Hepatocyte (in vitro differentiated cells): ENCODE data around the gene MRM3. TPM values are rescaled to one million over a fixed set of nuclear protein-coding genes. Genes with fewer than 3 reads are reported as not detected.

Experiments used
- DNase-seq: peaks from one replicate; pipeline ENCODE4 v3.0.0-alpha.2; 2016; ENCODE audit warnings: low spot score
- H2AFZ ChIP-seq: fragments of 200-600 bp; sonication (generic); 2 replicates; pipeline ENCODE4 v1.6.0; 2016; ENCODE audit warnings: antibody characterized with exemption, mild to moderate bottlenecking
- H3K27ac ChIP-seq: fragments of 200-600 bp; sonication (generic); 2 replicates; pipeline ENCODE4 v1.5.1; 2016; ENCODE audit warnings: mild to moderate bottlenecking
- H3K27me3 ChIP-seq: fragments of 200-600 bp; sonication (generic); 2 replicates; pipeline ENCODE4 v1.6.1; 2016
- H3K36me3 ChIP-seq: fragments of 200-600 bp; sonication (generic); replicated peaks from 2 replicates; pipeline ENCODE4 v1.5.1; 2016; ENCODE audit warnings: low read depth; ENCODE audit not compliant: insufficient read depth
- H3K4me1 ChIP-seq: fragments of 200-600 bp; sonication (generic); 2 replicates; pipeline ENCODE4 v1.5.1; 2016; ENCODE audit warnings: mild to moderate bottlenecking, moderate library complexity; ENCODE audit not compliant: insufficient read depth
- H3K4me2 ChIP-seq: fragments of 200-600 bp; sonication (generic); 2 replicates; pipeline ENCODE4 v1.6.0; 2016
- H3K4me3 ChIP-seq: fragments of 200-600 bp; sonication (generic); 2 replicates; pipeline ENCODE4 v1.5.1; 2016; ENCODE audit warnings: mild to moderate bottlenecking
- H3K79me2 ChIP-seq: fragments of 200-600 bp; sonication (generic); 2 replicates; pipeline ENCODE4 v1.6.0; 2017; ENCODE audit warnings: mild to moderate bottlenecking
- H3K9me2 ChIP-seq: fragments of 200-600 bp; sonication (generic); replicated peaks from 2 replicates; pipeline ENCODE4 v1.6.0; 2017; ENCODE audit warnings: mild to moderate bottlenecking; ENCODE audit not compliant: insufficient read depth
- H3K9me3 ChIP-seq: fragments of 200-600 bp; sonication (generic); 2 replicates; pipeline ENCODE4 v1.5.1; 2016; ENCODE audit warnings: low read depth, mild to moderate bottlenecking
- H4K20me1 ChIP-seq: fragments of 200-600 bp; sonication (generic); 2 replicates; pipeline ENCODE4 v1.6.0; 2016; ENCODE audit warnings: mild to moderate bottlenecking; ENCODE audit not compliant: insufficient read depth, poor library complexity, severe bottlenecking
- CTCF ChIP-seq: fragments of 200-600 bp; sonication (generic); IDR thresholded peaks from 2 replicates; pipeline ENCODE4 v1.5.1; 2016; ENCODE audit warnings: antibody characterized with exemption, mild to moderate bottlenecking; ENCODE audit not compliant: poor library complexity
- EZH2 ChIP-seq: fragments of 200-600 bp; sonication (generic); IDR thresholded peaks from 2 replicates; pipeline ENCODE4 v1.6.1; 2016; ENCODE audit warnings: antibody characterized with exemption, mild to moderate bottlenecking, borderline replicate concordance
- EZH2phosphoT487 ChIP-seq: fragments of 200-600 bp; sonication (generic); IDR thresholded peaks from one replicate; pipeline ENCODE4 v1.6.1; 2018; ENCODE audit warnings: antibody characterized with exemption, mild to moderate bottlenecking, low read depth, moderate library complexity; ENCODE audit not compliant: unreplicated experiment, severe bottlenecking
- WGBS: methylation state at CpG from one replicate; pipeline ENCODE4 v1.1.6; 2016; ENCODE audit warnings: low lambda C conversion rate; ENCODE audit errors: missing lambda C conversion rate; 5-methylcytosine and 5-hydroxymethylcytosine counted together
- polyA plus RNA-seq: library from polyadenylated mRNA; unstranded; fragments of >200 nt; fragmentation: Nextera tagmentation; extraction: Ambion mirVana; gene quantifications from 2 replicates; pipeline ENCODE4 v1.2.1, GENCODE V29; 2016
- total RNA-seq: library from RNA; depleted of rRNA; stranded (reverse); fragments of >200 nt; gene quantifications from 2 replicates; pipeline ENCODE4 v1.2.3, GENCODE V29; 2014

The MRM3 gene
- total and polyA plus RNA-seq, 2 experiments from 2014 or later: 14.6 to 15.3 TPM

DNA sequence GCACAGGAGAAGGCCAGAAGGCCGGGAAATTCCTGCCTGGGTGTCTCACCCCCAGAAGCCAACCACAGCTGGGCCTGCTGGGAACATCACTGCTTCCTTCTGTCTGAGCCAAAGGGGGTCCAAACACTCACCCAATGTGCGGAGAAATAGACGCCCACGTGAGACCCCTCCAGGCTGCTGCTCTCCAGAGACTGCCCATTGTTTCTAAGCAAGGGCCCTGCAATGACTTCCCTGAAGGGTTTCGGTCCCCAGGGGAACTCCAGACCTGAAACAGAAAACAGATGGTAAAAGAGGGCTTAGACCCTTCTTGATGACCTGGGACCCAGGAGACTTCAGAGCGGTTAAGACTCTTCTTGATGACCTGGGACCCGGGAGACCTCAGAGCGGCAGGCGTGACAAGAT, 41.3 kb downstream of the MRM3 start:
- no peak overlapping the region for H3K4me3 ChIP-seq
- H3K36me3 ChIP-seq: no peaks in the 10 kb centered on the region
- 98% methylated on average over 9 of the region's 9 CpGs for WGBS
- no peaks in the 10 kb centered on the region for H4K20me1 ChIP-seq
- no peak for DNase-seq
- H3K4me2 ChIP-seq: no peak overlapping the region
- no peak overlapping the region for H3K27ac ChIP-seq
- no peaks in the 10 kb centered on the region for H3K9me3 ChIP-seq
- H2AFZ ChIP-seq: no peak overlapping the region
- no peaks in the 10 kb centered on the region for H3K4me1 ChIP-seq
- no peak for TF ChIP-seq EZH2phosphoT487
- no peak for TF ChIP-seq EZH2
- no peak for TF ChIP-seq CTCF
- H3K79me2 ChIP-seq: peaks cover 7% of the 10 kb centered on the region
- no peaks in the 10 kb centered on the region for H3K9me2 ChIP-seq
- H3K27me3 ChIP-seq: no peaks in the 10 kb centered on the region

DNA sequence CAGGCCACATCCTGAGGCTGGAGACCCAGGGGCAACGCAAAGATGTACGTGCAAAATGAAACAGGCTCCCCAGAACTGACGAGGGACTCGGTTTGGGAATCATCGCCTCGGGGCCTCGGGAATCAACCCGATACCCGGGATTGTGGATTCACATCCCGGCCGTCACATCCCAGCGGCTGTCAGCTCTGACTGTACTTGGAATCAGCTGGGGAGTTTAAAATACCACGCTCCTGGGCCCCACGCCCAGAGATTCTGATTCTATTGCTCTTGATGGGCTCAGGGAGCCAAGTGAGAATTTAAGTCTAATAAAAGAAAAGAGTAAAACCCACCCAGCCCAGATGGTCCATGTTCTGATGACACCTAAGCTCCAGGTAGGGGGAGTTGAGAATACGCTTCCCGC, 42.2 kb downstream of the MRM3 start:
- Histone ChIP-seq H3K4me1 (no peaks in the 10 kb centered on the region), H3K27me3 (no peaks in the 10 kb centered on the region), H4K20me1 (no peaks in the 10 kb centered on the region), H3K27ac (no peak overlapping the region), H2AFZ (no peak overlapping the region), H3K9me3 (no peaks in the 10 kb centered on the region), H3K36me3 (no peaks in the 10 kb centered on the region), H3K9me2 (no peaks in the 10 kb centered on the region), H3K4me2 (no peak overlapping the region), H3K79me2 (peaks cover 15% of the 10 kb centered on the region), H3K4me3 (no peak overlapping the region)
- TF ChIP-seq EZH2phosphoT487 (no peak), CTCF (no peak)
- no peak for DNase-seq
- WGBS: 91% methylated on average over 16 of the region's 16 CpGs

DNA sequence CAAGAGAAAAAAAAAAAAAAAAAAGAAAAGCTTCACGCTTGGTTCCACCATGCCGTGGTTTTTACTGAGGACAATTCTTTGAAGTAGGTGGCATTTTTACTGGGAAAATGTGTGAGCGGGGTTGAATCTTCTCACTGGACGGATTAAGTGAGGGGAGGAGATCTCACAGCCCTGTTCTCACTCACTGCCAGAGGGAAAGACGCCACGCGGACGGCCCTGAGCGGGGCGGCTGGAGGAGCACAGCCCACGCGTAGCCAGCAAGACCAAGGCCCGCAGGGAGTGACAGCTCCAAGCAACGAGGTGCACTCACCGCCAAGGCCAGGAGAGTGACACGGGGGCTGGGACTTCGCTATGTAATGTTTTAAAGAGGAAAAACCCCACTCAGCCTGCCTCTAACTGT, 43.1 kb downstream of the MRM3 start:
- Histone ChIP-seq H3K9me2 (no peaks in the 10 kb centered on the region), H3K36me3 (no peaks in the 10 kb centered on the region), H3K4me1 (no peaks in the 10 kb centered on the region), H2AFZ (no peak overlapping the region), H3K27ac (no peak overlapping the region), H3K79me2 (peaks cover 19% of the 10 kb centered on the region), H4K20me1 (no peaks in the 10 kb centered on the region), H3K27me3 (no peaks in the 10 kb centered on the region), H3K4me2 (no peak overlapping the region), H3K9me3 (no peaks in the 10 kb centered on the region), H3K4me3 (no peak overlapping the region)
- no peak for DNase-seq
- 91% methylated on average over 17 of the region's 17 CpGs for WGBS
- no peak for TF ChIP-seq CTCF
- no peak for TF ChIP-seq EZH2
- TF ChIP-seq EZH2phosphoT487: no peak

DNA sequence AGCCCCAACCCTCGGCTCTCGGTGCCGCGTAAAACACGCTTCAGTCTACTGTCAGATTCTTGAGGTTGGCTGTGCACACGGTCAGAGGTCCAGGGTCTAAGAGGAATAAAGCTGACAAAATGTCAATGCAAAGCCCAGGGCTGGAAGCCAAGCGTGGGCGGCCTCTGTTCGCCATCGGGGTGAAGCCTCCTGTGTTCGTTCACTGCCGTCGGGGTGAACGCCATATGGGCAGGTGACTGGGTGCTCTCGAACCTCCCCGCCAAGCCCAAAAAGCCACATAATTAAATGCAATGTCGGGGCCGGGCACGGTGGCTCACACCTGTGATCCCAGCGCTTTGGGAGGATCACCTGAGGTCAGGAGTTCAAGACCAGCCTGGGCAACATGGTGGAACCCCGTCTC, 44.6 kb downstream of the MRM3 start:
- no peaks in the 10 kb centered on the region for H3K36me3 ChIP-seq

More for the DNA sequence above, 44.6 kb downstream of the MRM3 start:
- Histone ChIP-seq H3K4me1 (no peaks in the 10 kb centered on the region), H4K20me1 (no peaks in the 10 kb centered on the region), H3K27me3 (no peaks in the 10 kb centered on the region), H3K27ac (no peak overlapping the region), H3K4me3 (no peak overlapping the region), H2AFZ (no peak overlapping the region), H3K79me2 (peaks cover 32% of the 10 kb centered on the region), H3K9me2 (no peaks in the 10 kb centered on the region), H3K4me2 (no peak overlapping the region), H3K9me3 (no peaks in the 10 kb centered on the region)
- no peak for TF ChIP-seq EZH2phosphoT487
- DNase-seq: no peak
- 97% methylated on average over 21 of the region's 21 CpGs for WGBS
